Heart left ventricle (tissue), 13 donors: ENCODE data around the gene BCL7C.

ENCODE experiments used
- CTCF ChIP-seq, 12 donors: fragments of 200-600 bp; sonication (generic) in 4 of 12; IDR thresholded peaks; one replicate each; pipeline versions ENCODE4 v1.5.0 to v1.8.0; 2018 to 2022; ENCODE audit warnings: antibody characterized with exemption in 12 of 12, mild to moderate bottlenecking in 5 of 12
- POLR2A ChIP-seq, 2 donors: fragments of 450-650 bp; IDR thresholded peaks; one replicate each; pipeline ENCODE4 v1.6.1; 2017; ENCODE audit warnings: antibody characterized with exemption in 2 of 2, mild to moderate bottlenecking in 2 of 2, moderate library complexity in 2 of 2
- donor health status: ischemic (EF 13 %, LVEDD 7.1; RV severe dilation, severe dysfunction).
- donor health status: DM: no; HTN: yes; CAD: no.
- donor health status: DM: no; HTN: no; CAD: no.
- donor health status: ischemic (EF 25% LVEDD 6.9; RV normal size, moderate dysfunction).
- donor health status: ischemic (EF 25% LVEDD 5.7; RV mildly dilated, moderate dysfunction).
- donor health status: ischemic (EF 35%, LVEDD 5.7; RV mildly dilated, moderate dysfunction).
- donor health status: nonischemic (EF 11% LVEDD 7.7; RV severe dilation, severe dysfunction).
- donor health status: DM: yes; HTN: yes; CAD: no.
- donor health status: PGD.
- donor health status: ischemic (EF 29% LVEDD 5.4; RV normal size, mild dysfunction).
- donor health status: nonischemic (EF 23%, LVEDD 6.1; RV moderate dilation, normal function).

- TF ChIP-seq CTCF (IDR thresholded peaks at IDR 0.05) (no peak), POLR2A (IDR thresholded peaks at IDR 0.05) (no peak)
Measured at GRCh38 chr16:30844346-30844670, 49.6 kb downstream of the BCL7C start.
